Upper lobe of left lung (tissue), 6 donors: ENCODE measurements around the gene PDLIM1. TPM values are rescaled to one million over a fixed set of nuclear protein-coding genes. Genes with fewer than 3 reads are reported as not detected.

Source experiments
- ATAC-seq, 2 donors: fragments of 200-7000 bp; cut with Tn5 transposase; one replicate each; pipeline ENCODE4 v1.9.1; 2022; ENCODE audit warnings: mild to moderate bottlenecking in 2 of 2, moderate library complexity in 2 of 2; ENCODE audit not compliant: low FRiP score in 2 of 2
- DNase-seq, 2 donors: peaks; one replicate each; pipeline ENCODE4 v3.0.0-alpha.2; 2019 to 2020
- H3K27ac ChIP-seq, 4 donors: fragments of 200-600 bp; sonication (generic); one replicate each; pipeline ENCODE4 v1.5.1; 2016 to 2019
- H3K27me3 ChIP-seq, 4 donors: fragments of 200-600 bp; sonication (generic); one replicate each; pipeline ENCODE4 v1.5.1; 2017 to 2019
- H3K36me3 ChIP-seq, 4 donors: fragments of 200-600 bp; sonication (generic); one replicate each; pipeline ENCODE4 v1.5.1; 2016 to 2019
- H3K4me1 ChIP-seq, 4 donors: fragments of 200-600 bp; sonication (generic); one replicate each; pipeline ENCODE4 v1.5.1; 2018 to 2019
- H3K4me3 ChIP-seq, 4 donors: fragments of 200-600 bp; sonication (generic); one replicate each; pipeline ENCODE4 v1.5.1; 2017 to 2019; ENCODE audit warnings: mild to moderate bottlenecking in 2 of 4, moderate library complexity in 1 of 4
- H3K9me3 ChIP-seq, 4 donors: fragments of 200-600 bp; sonication (generic); one replicate each; pipeline ENCODE4 v1.5.1; 2018 to 2019
- CTCF ChIP-seq, 6 experiments: fragments of 450-650 bp in 4 of 6; fragments of 200-600 bp in 2 of 6; sonication (generic) in 2 of 6; IDR thresholded peaks; one replicate each; pipeline ENCODE4 v1.5.1; 2016 to 2019; ENCODE audit warnings: antibody characterized with exemption in 6 of 6
- EP300 ChIP-seq, 4 donors: sonication (generic); formaldehyde crosslinking; IDR thresholded peaks; one replicate each; pipeline ENCODE4 v1.5.1; 2017; ENCODE audit warnings: antibody characterized with exemption in 4 of 4, control low read depth in 2 of 4
- POLR2A ChIP-seq, 4 donors: fragments of 450-650 bp; IDR thresholded peaks; one replicate each; pipeline ENCODE4 v1.5.1; 2016 to 2017; ENCODE audit warnings: antibody characterized with exemption in 4 of 4, mild to moderate bottlenecking in 2 of 4
- POLR2AphosphoS5 ChIP-seq, 2 donors: sonication (generic); formaldehyde crosslinking; IDR thresholded peaks; one replicate each; pipeline ENCODE4 v1.5.1; 2017; ENCODE audit warnings: antibody characterized with exemption in 2 of 2
- WGBS, 2 donors: methylation state at CpG; one replicate each; pipeline ENCODE4 v1.1.5; 2017 to 2018; 5-methylcytosine and 5-hydroxymethylcytosine counted together
- total RNA-seq, 6 donors: library from RNA; depleted of rRNA in 4 of 6; stranded (reverse); fragments of >200 nt in 4 of 6; gene quantifications; one replicate each; pipeline versions ENCODE4 v1.1.0 to v1.2.1, GENCODE V29; 2016 to 2021
- donor health status: DM: no; HTN: no; CAD: no; lungs with moderate emphysema.
- donor health status: DM: no; HTN: yes; CAD: no; lungs with severe emphysema.

Gene PDLIM1
- total RNA-seq, 6 donors from 2014 or later = 78.6 to 239 (median 178) TPM

DNA sequence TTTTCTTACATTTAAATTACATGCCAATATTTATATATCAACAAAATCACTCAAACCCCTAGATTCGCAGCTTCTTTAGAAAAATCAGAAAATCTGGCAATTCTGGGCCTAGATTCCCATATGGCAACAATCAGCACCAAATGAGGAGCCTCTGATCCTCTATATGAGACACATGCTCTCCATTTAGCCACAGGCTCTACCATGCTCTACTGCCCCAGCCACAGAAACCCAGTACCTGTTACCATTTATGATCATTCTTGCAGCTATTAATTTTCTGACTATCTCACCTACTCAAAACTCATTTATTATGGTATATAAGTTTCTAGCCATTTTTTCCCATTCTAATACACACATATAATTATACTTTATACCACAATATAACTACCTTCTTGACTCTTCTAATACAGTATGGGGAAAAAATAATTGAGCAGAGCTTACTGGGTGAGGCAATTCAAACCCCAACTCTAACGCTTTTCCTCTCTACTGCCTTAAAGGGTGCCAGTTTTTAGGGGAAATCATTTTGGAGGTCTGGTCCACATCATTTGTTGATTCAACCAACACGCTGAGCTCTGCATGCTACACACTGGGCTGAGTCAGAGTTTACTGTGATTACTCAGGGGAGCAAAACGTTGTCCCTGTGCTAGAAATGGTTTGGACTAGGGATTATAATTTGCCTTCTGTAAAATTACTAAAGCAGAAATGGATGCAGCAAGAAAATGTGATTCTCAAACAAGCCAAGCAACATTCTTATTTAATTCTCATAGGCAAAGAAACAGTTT is 11.6 kb downstream of the PDLIM1 start:
- Histone ChIP-seq H3K27ac (peak overlapping the region; percentile 81 to 89 (median 84)), H3K27me3 (no peaks in the 10 kb centered on the region), H3K9me3 (no peaks in the 10 kb centered on the region), H3K36me3 (peaks cover 0 to 4% (median 0%) of the 10 kb centered on the region in 4 donors), H3K4me1 (peaks cover 47 to 76% (median 64%) of the 10 kb centered on the region in 4 donors), H3K4me3 (no peak overlapping the region)
- ATAC-seq (peak in 1 of 2 donors; percentile 32), DNase-seq (no peak)
- 69 to 71% methylated on average over 4 of the region's 4 CpGs for WGBS, 2 donors
- no peak for TF ChIP-seq EP300 (IDR thresholded peaks at IDR 0.05)
- no peak for TF ChIP-seq CTCF (IDR thresholded peaks at IDR 0.05)
- TF ChIP-seq POLR2A (IDR thresholded peaks at IDR 0.05) = no peak
- no peak for TF ChIP-seq POLR2AphosphoS5 (IDR thresholded peaks at IDR 0.05)

DNA sequence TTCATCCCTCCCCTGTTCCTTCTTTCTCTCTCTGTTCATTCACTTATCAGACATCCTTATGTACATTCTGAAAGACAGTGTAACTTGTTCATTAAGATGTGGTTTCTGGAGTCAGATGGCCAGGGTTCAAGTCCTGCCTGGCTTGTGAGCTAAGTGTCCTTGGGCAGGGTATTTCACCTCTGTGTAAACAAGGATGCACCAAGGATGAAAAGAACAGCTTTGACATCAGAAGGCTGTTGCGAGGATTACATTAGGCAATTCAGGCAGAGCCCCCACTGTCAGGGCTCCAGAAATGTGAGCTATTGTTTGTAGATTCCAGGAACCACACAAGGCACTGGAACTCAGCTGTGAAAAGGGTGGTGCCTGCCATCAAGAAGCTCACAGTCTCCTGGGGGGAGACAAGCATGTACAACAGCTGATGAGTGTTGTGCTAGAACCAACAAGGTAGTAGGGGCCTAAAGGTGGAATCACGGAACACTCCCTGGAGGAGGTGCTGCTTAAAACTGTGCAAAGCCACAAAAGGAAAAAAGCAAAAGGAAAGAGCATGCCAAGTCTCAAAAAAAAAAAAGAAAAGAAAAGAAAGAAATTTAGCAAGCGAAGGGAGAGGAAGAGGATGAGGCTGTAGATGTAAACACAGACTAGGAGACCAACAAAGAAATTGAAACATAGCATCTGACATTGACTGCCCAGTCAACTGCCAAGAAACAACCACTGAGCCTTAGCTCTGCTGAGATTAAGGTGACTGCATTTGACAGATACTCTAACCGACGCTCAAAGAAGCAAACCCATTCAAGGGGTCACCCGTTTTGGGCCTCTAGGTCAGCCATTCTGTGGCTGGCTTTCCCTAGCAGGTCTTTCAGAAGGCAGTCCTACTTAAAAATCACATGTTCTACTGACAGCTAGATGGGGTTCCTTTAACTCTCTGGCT is 12.5 kb downstream of the PDLIM1 start:
- peak in 1 of 2 donors; percentile 63 for ATAC-seq
- no peak overlapping the region for H3K4me3 ChIP-seq
- WGBS, 2 donors = 58 to 66% methylated on average over 6 of the region's 6 CpGs
- peak in 1 of 2 donors; percentile 32 for DNase-seq
- H3K36me3 ChIP-seq = peaks cover 0 to 4% (median 0%) of the 10 kb centered on the region in 4 donors
- H3K27ac ChIP-seq = peak overlapping the region; percentile 81 to 89 (median 84)
- TF ChIP-seq POLR2AphosphoS5 (IDR thresholded peaks at IDR 0.05) (peak; percentile 55 to 78), CTCF (IDR thresholded peaks at IDR 0.05) (no peak), POLR2A (IDR thresholded peaks at IDR 0.05) (no peak), EP300 (IDR thresholded peaks at IDR 0.05) (peak in 3 of 4 donors; percentile 83 to 87 (median 87))
- peaks cover 52 to 76% (median 68%) of the 10 kb centered on the region in 4 donors for H3K4me1 ChIP-seq
- H3K9me3 ChIP-seq = no peaks in the 10 kb centered on the region
- H3K27me3 ChIP-seq = no peaks in the 10 kb centered on the region

- peak overlapping the region; percentile 81 to 89 (median 84) for H3K27ac ChIP-seq
- peaks cover 55 to 83% (median 74%) of the 10 kb centered on the region in 4 donors for H3K4me1 ChIP-seq
- ATAC-seq (no peak), DNase-seq (no peak)
- H3K9me3 ChIP-seq = no peaks in the 10 kb centered on the region
- no peaks in the 10 kb centered on the region for H3K27me3 ChIP-seq
- H3K4me3 ChIP-seq = no peak overlapping the region
- peaks cover 0 to 4% (median 0%) of the 10 kb centered on the region in 4 donors for H3K36me3 ChIP-seq
- 65% methylated on average over 3 of the region's 3 CpGs for WGBS, 2 donors
- TF ChIP-seq CTCF (IDR thresholded peaks at IDR 0.05) (no peak), POLR2AphosphoS5 (IDR thresholded peaks at IDR 0.05) (no peak), EP300 (IDR thresholded peaks at IDR 0.05) (no peak), POLR2A (IDR thresholded peaks at IDR 0.05) (no peak)
Observed at GRCh38 chr10:95277614-95278013, 13.2 kb downstream of the PDLIM1 start.

DNA sequence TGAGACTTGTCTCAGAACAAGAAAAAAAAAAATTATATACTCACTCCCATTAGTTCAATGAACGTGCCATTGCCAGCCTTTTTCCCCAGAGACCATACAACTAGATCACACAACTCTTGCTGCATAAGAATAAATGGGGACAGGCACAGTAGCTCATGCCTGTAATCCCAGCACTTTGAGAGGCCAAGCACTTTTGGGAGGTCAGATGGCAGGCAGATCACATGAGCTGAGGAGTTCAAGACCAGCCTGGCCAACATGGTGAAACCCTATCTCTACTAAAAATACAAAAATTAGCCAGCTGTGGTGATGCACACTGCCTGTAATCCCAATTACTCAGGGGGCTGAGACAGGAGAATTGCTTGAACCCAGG is 13.6 kb downstream of the PDLIM1 start:
- 63 to 92% methylated on average over 1 of the region's 1 CpG for WGBS, 2 donors
- DNase-seq (no peak), ATAC-seq (no peak)
- TF ChIP-seq CTCF (IDR thresholded peaks at IDR 0.05) (no peak), POLR2AphosphoS5 (IDR thresholded peaks at IDR 0.05) (no peak), EP300 (IDR thresholded peaks at IDR 0.05) (no peak), POLR2A (IDR thresholded peaks at IDR 0.05) (no peak)
- Histone ChIP-seq H3K4me3 (no peak overlapping the region), H3K27ac (peak overlapping the region; percentile 81 to 89 (median 84)), H3K9me3 (no peaks in the 10 kb centered on the region), H3K36me3 (no peaks in the 10 kb centered on the region), H3K4me1 (peaks cover 55 to 87% (median 76%) of the 10 kb centered on the region in 4 donors), H3K27me3 (no peaks in the 10 kb centered on the region)
